Measurements from ENCODE around the gene TRIM24.

DNA sequence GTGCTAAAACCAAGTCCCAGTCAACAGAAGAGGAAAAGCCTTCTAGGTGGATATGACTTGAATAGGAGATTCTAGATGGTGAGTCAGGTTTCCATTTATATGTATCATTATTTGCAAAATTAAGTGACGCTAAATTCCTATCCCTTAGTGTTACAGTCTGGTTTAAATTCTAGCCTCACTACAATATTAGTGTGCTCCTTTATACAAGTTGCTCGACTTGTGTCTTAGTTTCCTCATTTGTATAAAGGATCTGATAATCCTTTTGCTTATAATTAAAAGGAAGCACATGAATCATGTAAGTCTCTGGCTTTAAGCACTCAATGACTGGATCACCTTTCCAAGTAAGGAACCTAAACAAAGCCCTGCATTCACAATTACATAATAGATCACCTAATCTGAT lies 135.4 kb downstream of the TRIM24 start:
- TF ChIP-seq, protein P1, sequence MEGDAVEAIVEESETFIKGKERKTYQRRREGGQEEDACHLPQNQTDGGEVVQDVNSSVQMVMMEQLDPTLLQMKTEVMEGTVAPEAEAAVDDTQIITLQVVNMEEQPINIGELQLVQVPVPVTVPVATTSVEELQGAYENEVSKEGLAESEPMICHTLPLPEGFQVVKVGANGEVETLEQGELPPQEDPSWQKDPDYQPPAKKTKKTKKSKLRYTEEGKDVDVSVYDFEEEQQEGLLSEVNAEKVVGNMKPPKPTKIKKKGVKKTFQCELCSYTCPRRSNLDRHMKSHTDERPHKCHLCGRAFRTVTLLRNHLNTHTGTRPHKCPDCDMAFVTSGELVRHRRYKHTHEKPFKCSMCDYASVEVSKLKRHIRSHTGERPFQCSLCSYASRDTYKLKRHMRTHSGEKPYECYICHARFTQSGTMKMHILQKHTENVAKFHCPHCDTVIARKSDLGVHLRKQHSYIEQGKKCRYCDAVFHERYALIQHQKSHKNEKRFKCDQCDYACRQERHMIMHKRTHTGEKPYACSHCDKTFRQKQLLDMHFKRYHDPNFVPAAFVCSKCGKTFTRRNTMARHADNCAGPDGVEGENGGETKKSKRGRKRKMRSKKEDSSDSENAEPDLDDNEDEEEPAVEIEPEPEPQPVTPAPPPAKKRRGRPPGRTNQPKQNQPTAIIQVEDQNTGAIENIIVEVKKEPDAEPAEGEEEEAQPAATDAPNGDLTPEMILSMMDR (IDR thresholded peaks at IDR 0.05): no peak
- TF ChIP-seq EZH2 (IDR thresholded peaks at IDR 0.05) (no peak), EZH2phosphoT487 (IDR thresholded peaks at IDR 0.05) (no peak)

Data from neural progenitor cell (in vitro differentiated cells).